Amniotic stem cell (primary cell): Measurements from ENCODE around the gene RFX7.

Experiments used
- DNase-seq: peaks from one replicate; lab custom pipeline; 2025; lab: John Stamatoyannopoulos, UW

The RFX7 gene

GRCh38 chr15:56045068-56045748 lies 198.5 kb downstream of the RFX7 start:
- no peak for DNase-seq

- DNase-seq: no peak
These were observed 200.4 kb downstream of the RFX7 start for GRCh38 chr15:56042982-56043980.

DNA sequence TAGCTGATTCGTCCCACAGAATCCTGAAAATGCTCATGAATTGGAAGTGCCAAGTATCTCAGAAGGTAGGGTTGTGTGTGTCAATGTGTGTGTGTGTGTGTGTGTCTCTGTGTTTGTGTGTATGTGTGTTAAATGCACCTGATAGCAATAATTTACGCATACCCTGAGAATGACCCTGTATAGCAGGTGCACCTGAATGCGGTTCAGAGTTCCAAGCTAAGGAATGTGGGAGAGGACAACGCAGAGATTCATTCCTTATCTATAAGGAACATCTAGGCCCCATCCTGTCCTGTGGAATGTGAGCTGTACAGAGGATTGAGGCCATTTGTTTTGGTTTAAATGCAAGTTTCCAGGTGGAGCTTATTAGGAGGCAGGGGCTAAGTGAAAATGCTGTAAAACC lies 201.2 kb downstream of the RFX7 start:
- DNase-seq: no peak

GRCh38 chr15:56042031-56042430 lies 201.6 kb downstream of the RFX7 start:
- no peak for DNase-seq

- DNase-seq: peak; percentile 90
These were observed 203.3 kb downstream of the RFX7 start for GRCh38 chr15:56040081-56041035.

DNA sequence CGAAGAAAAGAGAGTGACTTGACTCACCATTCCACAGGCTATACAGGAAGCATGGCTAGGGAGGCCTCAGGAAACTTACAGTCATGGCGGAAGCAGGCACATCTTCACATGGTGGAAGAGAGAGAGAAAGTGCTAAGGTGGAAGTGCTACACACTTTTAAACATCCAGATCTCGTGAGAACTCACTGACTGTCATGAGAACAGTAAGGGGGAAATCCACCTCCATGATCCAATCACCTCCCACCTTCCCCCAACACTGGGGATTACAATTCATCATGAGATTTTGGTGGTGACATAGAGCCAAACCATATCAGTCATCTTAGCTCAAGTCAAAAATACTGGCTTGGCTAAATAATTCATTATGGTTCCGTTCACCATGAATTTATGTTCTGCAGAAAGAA lies 205.0 kb downstream of the RFX7 start:
- DNase-seq: no peak

GRCh38 chr15:56038015-56038414 lies 205.7 kb downstream of the RFX7 start:
- DNase-seq: no peak
